ENCODE results near the gene ARL16. TPM values are rescaled to one million over a fixed set of nuclear protein-coding genes. Genes with fewer than 3 reads are reported as not detected.

The ARL16 gene
- total and polyA plus RNA-seq, 11 donors = 10.2 to 23.6 (median 15.9) TPM

GRCh38 chr17:81725439-81725838 lies 41.8 kb upstream of the ARL16 start:
- no peaks in the 10 kb centered on the region for H3K9me3 ChIP-seq
- H3K27ac ChIP-seq = no peak overlapping the region
- no peak overlapping the region for H3K4me3 ChIP-seq
- intact Hi-C loops (cut with DNase I) = no loop called here
- peaks cover 0 to 10% (median 0%) of the 10 kb centered on the region in 9 donors for H3K27me3 ChIP-seq
- ATAC-seq (no peak), DNase-seq (no peak)
- H3K36me3 ChIP-seq = no peaks in the 10 kb centered on the region
- WGBS, 4 donors = 89 to 93% (median 91%) methylated on average over 9 of the region's 9 CpGs
- TF ChIP-seq POLR2A (IDR thresholded peaks at IDR 0.05) (no peak), CTCF (IDR thresholded peaks at IDR 0.05) (no peak)
- peaks cover 0 to 20% (median 12%) of the 10 kb centered on the region in 12 donors for H3K4me1 ChIP-seq

- Histone ChIP-seq H3K4me3 (no peak overlapping the region), H3K9me3 (no peaks in the 10 kb centered on the region), H3K27ac (no peak overlapping the region), H3K4me1 (peaks cover 0 to 20% (median 11%) of the 10 kb centered on the region in 12 donors), H3K27me3 (no peaks in the 10 kb centered on the region), H3K36me3 (no peaks in the 10 kb centered on the region)
- no peak for TF ChIP-seq POLR2A (IDR thresholded peaks at IDR 0.05)
- TF ChIP-seq CTCF (IDR thresholded peaks at IDR 0.05) = no peak
- peak in 1 of 4 donors; percentile 5 for ATAC-seq
- WGBS, 4 donors = 44 to 50% (median 45%) methylated on average over 12 of the region's 12 CpGs
- no peak for DNase-seq
- intact Hi-C loops (cut with DNase I) = no loop called here
Observed at GRCh38 chr17:81723651-81724209, 40.1 kb upstream of the ARL16 start.

- H3K36me3 ChIP-seq = no peaks in the 10 kb centered on the region
- H3K4me1 ChIP-seq = peaks cover 0 to 20% (median 11%) of the 10 kb centered on the region in 12 donors
- H3K27ac ChIP-seq = no peak overlapping the region
- TF ChIP-seq CTCF (IDR thresholded peaks at IDR 0.05) = no peak
- TF ChIP-seq POLR2A (IDR thresholded peaks at IDR 0.05) = no peak
- no peak overlapping the region for H3K4me3 ChIP-seq
- DNase-seq = peak in 1 of 5 donors; percentile 68
- no peaks in the 10 kb centered on the region for H3K27me3 ChIP-seq
- WGBS, 4 donors = 59 to 62% (median 60%) methylated on average over 10 of the region's 10 CpGs
- intact Hi-C loops (cut with DNase I) = no loop called here
- ATAC-seq = peak; percentile 64 to 86 (median 74)
- no peaks in the 10 kb centered on the region for H3K9me3 ChIP-seq
Observed at GRCh38 chr17:81722184-81723120, 38.9 kb upstream of the ARL16 start.

All from heart left ventricle (tissue), 16 donors.